HFF-Myc (cell line): ENCODE data around the gene LYPD6B.

Source experiments
- DNase-seq: peaks from one replicate; pipeline ENCODE4 v3.0.0-alpha.2; 2011; ENCODE audit warnings: low read depth; ENCODE audit errors: extremely low read depth
- H3K4me3 ChIP-seq: replicated peaks from 2 replicates; pipeline ENCODE4 v1.5.1; 2011; ENCODE audit warnings: low read depth, mild to moderate bottlenecking, control low read depth, low read length
- CTCF ChIP-seq: IDR thresholded peaks from 2 replicates; pipeline ENCODE4 v1.5.1; 2012; ENCODE audit warnings: mild to moderate bottlenecking, low read depth, low read length, control low read depth; ENCODE audit errors: missing control alignments

The LYPD6B gene

GRCh38 chr2:149148194-149149006, 109.9 kb downstream of the LYPD6B start:
- DNase-seq: no peak
- no peak overlapping the region for H3K4me3 ChIP-seq
- TF ChIP-seq CTCF: no peak

GRCh38 chr2:149149007-149149297, 110.5 kb downstream of the LYPD6B start:
- H3K4me3 ChIP-seq: no peak overlapping the region
- TF ChIP-seq CTCF: no peak
- DNase-seq: no peak

GRCh38 chr2:149152469-149152953, 114.0 kb downstream of the LYPD6B start:
- no peak for DNase-seq
- TF ChIP-seq CTCF: no peak
- no peak overlapping the region for H3K4me3 ChIP-seq

- no peak overlapping the region for H3K4me3 ChIP-seq
- no peak for TF ChIP-seq CTCF
- no peak for DNase-seq
Measured at GRCh38 chr2:149155196-149155969, 116.9 kb downstream of the LYPD6B start.

GRCh38 chr2:149155988-149156387, 117.5 kb downstream of the LYPD6B start:
- no peak for DNase-seq
- H3K4me3 ChIP-seq: no peak overlapping the region
- TF ChIP-seq CTCF: no peak

GRCh38 chr2:149156971-149157740, 118.7 kb downstream of the LYPD6B start:
- no peak for TF ChIP-seq CTCF

More at GRCh38 chr2:149156971-149157740, 118.7 kb downstream of the LYPD6B start:
- H3K4me3 ChIP-seq: no peak overlapping the region
- no peak for DNase-seq
